ENCODE results near the gene SLC8B1. TPM values are rescaled to one million over a fixed set of nuclear protein-coding genes. Genes with fewer than 3 reads are reported as not detected.

Gene SLC8B1
- total RNA-seq, 1 experiment from 2014 or later = 13.0 TPM

DNA sequence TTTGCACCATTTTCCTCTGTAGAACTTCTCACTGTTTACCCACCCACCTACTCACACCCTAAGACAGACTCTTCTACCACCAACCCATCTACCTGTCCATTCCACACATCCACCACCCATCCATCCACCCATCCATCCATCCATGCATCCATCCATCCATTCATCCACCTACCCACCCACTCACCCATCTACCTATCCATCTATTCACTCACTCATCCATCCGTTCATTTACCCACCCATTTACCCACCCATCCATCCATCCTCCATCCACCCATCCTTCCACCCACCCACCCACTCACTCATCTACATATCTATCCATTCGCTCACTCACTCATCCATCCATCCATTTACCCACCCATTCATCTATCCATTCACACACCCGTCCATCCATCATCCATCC is 38.5 kb upstream of the SLC8B1 start:
- POLR2A ChIA-PET = no interaction called here
- no peak for TF ChIP-seq CTCF (IDR thresholded peaks at IDR 0.05; ENCODE audit: insufficient read depth in 1 of 2, low read depth in 1 of 2, low read length in 1 of 2, severe bottlenecking in 1 of 2, unreplicated experiment in 1 of 2)
- H3K27me3 Mint-ChIP-seq (ENCODE audit: insufficient read depth, unreplicated experiment) = no peaks in the 10 kb centered on the region
- Histone ChIP-seq H3K4me3 (ENCODE audit: low read depth, low read length) (no peak overlapping the region), H3K9me3 (no peaks in the 10 kb centered on the region), H3K4me1 (no peaks in the 10 kb centered on the region), H3K36me3 (ENCODE audit: control insufficient read depth, insufficient read depth, low read length) (peaks cover 2% of the 10 kb centered on the region), H3K27me3 (replicated peaks; ENCODE audit: control insufficient read depth, insufficient read depth, low read length) (no peaks in the 10 kb centered on the region)
- DNase-seq = no peak
- H3K36me3 Mint-ChIP-seq (ENCODE audit: insufficient read depth, unreplicated experiment) = peaks cover 20% of the 10 kb centered on the region
- no peak overlapping the region for H3K27ac Mint-ChIP-seq (ENCODE audit: unreplicated experiment)
- CTCF ChIA-PET = no interaction called here
- H3K4me1 Mint-ChIP-seq (ENCODE audit: low read depth, unreplicated experiment) = no peaks in the 10 kb centered on the region
- intact Hi-C loops (cut with micrococcal nuclease; ENCODE audit: unreplicated experiment) = no loop called here
- no peaks in the 10 kb centered on the region for H3K9me3 Mint-ChIP-seq (ENCODE audit: unreplicated experiment)
- H3K4me3 Mint-ChIP-seq (ENCODE audit: unreplicated experiment) = no peak overlapping the region
- no TSS peak for BruUV-seq (replicated peaks)

DNA sequence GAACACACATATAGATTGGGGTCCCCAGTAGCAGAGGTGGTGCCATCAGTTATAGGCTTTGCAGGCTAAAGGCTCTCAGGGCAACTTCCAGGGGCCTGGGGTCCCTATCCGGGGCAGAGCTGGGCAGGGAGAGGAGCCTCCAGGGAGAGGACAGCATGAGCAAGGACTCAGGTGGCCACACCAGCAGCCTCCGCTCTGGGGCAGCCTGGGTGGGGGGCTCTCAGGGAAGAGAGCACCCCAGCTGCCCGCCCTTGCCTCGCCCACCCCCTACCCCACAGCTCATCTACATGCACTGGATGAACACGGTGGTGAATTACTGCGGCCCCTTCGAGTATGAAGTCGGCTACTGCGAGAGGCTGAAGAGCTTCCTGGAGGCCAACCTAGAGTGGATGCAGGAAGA is 37.5 kb upstream of the SLC8B1 start:
- no peaks in the 10 kb centered on the region for H3K9me3 Mint-ChIP-seq (ENCODE audit: unreplicated experiment)
- no peak overlapping the region for H3K27ac Mint-ChIP-seq (ENCODE audit: unreplicated experiment)
- ChIA-PET CTCF (no interaction called here), POLR2A (no interaction called here)
- Histone ChIP-seq H3K27me3 (replicated peaks; ENCODE audit: control insufficient read depth, insufficient read depth, low read length) (no peaks in the 10 kb centered on the region), H3K9me3 (no peaks in the 10 kb centered on the region), H3K36me3 (ENCODE audit: control insufficient read depth, insufficient read depth, low read length) (peaks cover 2% of the 10 kb centered on the region), H3K4me1 (no peaks in the 10 kb centered on the region), H3K4me3 (ENCODE audit: low read depth, low read length) (no peak overlapping the region)
- no peak overlapping the region for H3K4me3 Mint-ChIP-seq (ENCODE audit: unreplicated experiment)
- peaks cover 20% of the 10 kb centered on the region for H3K36me3 Mint-ChIP-seq (ENCODE audit: insufficient read depth, unreplicated experiment)
- no peaks in the 10 kb centered on the region for H3K27me3 Mint-ChIP-seq (ENCODE audit: insufficient read depth, unreplicated experiment)
- no peaks in the 10 kb centered on the region for H3K4me1 Mint-ChIP-seq (ENCODE audit: low read depth, unreplicated experiment)
- TF ChIP-seq CTCF (IDR thresholded peaks at IDR 0.05; ENCODE audit: insufficient read depth in 1 of 2, low read depth in 1 of 2, low read length in 1 of 2, severe bottlenecking in 1 of 2, unreplicated experiment in 1 of 2) = no peak
- DNase-seq = no peak
- intact Hi-C loops (cut with micrococcal nuclease; ENCODE audit: unreplicated experiment) = no loop called here
- no TSS peak for BruUV-seq (replicated peaks)

DNA sequence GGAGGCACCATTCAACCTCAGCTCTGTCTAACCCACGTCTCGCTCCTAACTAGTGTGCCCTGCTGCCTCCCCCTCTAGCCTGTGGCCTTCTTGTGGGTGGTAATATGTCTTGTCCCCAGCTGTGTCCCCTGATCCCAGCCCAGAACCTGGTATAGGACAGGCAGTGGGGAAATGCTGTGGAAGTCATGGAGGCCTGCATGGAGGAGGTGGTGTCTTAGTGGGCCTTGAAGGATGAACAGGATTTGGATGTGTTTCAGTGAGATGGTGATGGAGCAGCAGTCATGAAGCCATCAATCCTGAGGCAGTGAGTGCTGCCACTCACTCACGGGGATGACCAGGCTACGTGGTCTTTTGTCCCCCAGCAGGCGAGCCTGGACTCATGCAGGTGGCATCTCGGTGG is 36.9 kb upstream of the SLC8B1 start:
- DNase-seq = no peak
- CTCF ChIA-PET = no interaction called here
- Mint-ChIP-seq H3K27me3 (ENCODE audit: insufficient read depth, unreplicated experiment) (no peaks in the 10 kb centered on the region), H3K36me3 (ENCODE audit: insufficient read depth, unreplicated experiment) (peaks cover 20% of the 10 kb centered on the region), H3K9me3 (ENCODE audit: unreplicated experiment) (no peaks in the 10 kb centered on the region), H3K4me3 (ENCODE audit: unreplicated experiment) (no peak overlapping the region), H3K4me1 (ENCODE audit: low read depth, unreplicated experiment) (no peaks in the 10 kb centered on the region), H3K27ac (ENCODE audit: unreplicated experiment) (no peak overlapping the region)
- no TSS peak for BruUV-seq (replicated peaks)
- Histone ChIP-seq H3K4me1 (no peaks in the 10 kb centered on the region), H3K4me3 (ENCODE audit: low read depth, low read length) (no peak overlapping the region), H3K9me3 (no peaks in the 10 kb centered on the region), H3K36me3 (ENCODE audit: control insufficient read depth, insufficient read depth, low read length) (peaks cover 2% of the 10 kb centered on the region), H3K27me3 (replicated peaks; ENCODE audit: control insufficient read depth, insufficient read depth, low read length) (no peaks in the 10 kb centered on the region)
- POLR2A ChIA-PET = no interaction called here
- no peak for TF ChIP-seq CTCF (IDR thresholded peaks at IDR 0.05; ENCODE audit: insufficient read depth in 1 of 2, low read depth in 1 of 2, low read length in 1 of 2, severe bottlenecking in 1 of 2, unreplicated experiment in 1 of 2)
- intact Hi-C loops (cut with micrococcal nuclease; ENCODE audit: unreplicated experiment) = no loop called here
